Glomerular endothelial cell (primary cell): ENCODE data around the gene BCL7C. TPM values are rescaled to one million over a fixed set of nuclear protein-coding genes. Genes with fewer than 3 reads are reported as not detected.
"Not testable (repeated sequence)": the region's sequence is repeated elsewhere in the genome, so short reads cannot be mapped to it uniquely, and the experiment has no call there.

ENCODE experiments used
- DNase-seq: peaks from one replicate; pipeline ENCODE4 v3.0.0-alpha.2; 2011; ENCODE audit warnings: low read depth, low spot score; ENCODE audit errors: extremely low read depth
- total RNA-seq: library from RNA; depleted of rRNA; stranded (reverse); fragments of >200 nt; gene quantifications from 2 replicates; pipeline ENCODE4 v1.2.3, GENCODE V29; 2015

The BCL7C gene
- total RNA-seq: 44.5 and 54.5 TPM in 2 replicates

DNA sequence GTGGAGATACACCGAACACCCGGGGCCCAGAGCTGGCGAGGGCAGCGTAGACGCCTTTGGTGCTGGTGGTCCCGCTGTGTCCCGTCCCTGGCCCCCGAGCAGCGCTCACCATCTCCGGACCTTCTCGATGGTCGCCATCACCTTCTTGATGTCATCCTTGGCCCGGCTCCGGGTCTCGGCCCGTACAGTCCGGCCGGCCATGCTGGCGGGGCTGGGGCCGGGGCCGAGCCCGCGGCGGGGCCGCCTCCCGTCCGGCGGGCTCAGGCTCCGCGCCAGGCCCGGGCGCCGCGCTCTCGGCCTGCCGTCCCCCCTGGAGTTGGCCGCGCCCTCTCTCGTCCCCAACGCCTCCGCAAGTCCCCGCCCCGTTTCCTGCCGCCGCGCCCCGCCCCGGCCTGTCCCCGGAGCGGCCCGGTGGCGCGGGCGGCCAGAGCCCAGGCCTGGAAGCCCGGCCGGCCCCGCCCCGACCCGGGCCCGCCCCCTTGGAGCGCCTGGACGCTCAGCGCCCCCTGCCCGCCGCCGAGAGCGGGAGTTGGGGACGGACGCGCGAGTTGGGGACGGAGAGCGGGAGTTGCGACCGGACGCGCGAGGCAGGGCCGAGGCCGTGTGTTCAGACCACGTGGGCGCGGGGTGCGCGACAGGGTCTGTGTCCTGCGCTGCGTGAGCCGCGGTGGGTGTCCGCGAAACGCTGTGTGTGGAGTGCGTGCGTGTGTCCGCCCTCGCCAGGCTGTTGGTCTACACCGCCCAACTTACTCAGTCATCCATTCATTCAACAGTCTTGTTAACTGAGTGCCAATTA, at the start of gene BCL7C:
TSS of gene BCL7C (minus strand) at position 334 of the 796 bp plus-strand sequence. CDS start at position 201, 133 bp downstream.
- DNase-seq: no peak

DNA sequence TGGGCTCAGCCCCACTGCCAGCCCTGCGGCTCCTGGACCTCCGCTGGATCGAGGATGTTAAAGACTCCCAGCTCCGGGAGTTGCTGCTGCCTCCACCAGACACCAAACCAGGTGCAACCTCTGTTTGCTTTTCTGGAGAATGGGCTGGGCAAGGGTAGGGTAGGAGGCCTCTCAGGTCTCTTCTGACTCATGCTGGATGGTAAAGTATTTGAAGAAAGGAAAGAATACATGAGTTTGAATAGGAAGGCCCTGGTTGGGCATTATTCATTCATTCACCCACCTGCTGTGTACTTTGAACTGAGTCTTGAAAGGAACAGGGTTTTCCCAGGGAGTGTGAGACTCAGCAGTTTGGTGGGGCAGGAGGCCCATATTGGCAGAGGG, 48.5 kb upstream of the BCL7C start:
- DNase-seq: no peak

DNA sequence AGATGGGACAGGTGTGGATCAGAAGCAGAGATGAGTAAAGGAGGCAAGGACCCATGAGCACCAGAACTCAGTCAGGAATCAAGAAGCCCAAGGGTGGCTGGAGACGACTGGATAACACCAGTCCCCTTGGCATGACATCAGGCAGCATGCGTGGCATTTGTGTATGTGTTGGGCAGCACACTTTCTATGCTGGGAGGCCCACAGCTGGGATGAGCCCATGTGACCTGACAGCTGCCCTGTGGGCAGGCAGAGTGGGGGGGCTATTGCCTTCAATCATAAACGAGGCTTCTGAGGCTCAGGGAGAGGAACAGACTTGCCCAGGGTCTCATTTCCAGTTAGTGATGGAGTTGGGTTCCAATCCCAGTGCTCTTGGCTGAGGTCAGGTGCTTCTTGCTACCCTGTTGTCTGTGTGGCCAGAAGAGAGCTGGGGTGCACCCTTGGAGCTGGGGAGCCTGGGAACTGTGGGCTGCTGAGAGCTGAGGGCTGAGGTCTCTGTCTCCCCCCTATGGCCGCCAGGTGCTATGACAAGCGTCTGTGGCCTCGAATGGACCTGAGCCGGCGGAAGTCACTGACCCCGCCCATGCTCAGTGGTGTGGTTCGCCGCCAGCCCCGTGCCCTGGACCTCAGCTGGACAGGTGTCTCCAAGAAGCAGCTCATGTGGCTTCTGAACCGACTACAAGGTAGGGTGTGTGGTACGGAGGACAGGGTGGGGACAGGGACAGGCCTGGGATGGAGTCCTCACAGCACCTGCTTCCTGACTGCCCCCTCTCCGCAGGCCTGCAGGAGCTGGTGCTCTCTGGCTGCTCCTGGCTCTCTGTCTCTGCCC, 47.9 kb upstream of the BCL7C start:
- no peak for DNase-seq

DNA sequence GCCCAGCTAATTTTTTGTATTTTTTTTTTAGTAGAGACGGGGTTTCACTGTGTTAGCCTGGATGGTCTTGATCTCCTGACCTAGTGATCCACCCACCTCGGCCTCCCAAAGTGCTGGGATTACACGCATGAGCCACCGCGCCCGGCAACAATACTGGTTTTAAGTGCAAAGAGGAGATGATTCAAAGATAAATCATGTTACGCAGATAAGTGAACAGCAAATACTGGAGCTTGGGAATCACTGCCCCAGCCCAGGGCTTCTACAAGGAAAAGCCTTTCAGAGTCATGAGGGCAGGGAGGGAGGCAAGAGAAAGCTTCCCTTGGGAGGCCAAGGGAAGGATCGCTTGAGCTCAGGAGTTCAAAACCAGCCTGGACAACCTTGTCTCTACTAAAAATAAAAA, 45.7 kb upstream of the BCL7C start:
- not testable (repeated sequence) for DNase-seq

DNA sequence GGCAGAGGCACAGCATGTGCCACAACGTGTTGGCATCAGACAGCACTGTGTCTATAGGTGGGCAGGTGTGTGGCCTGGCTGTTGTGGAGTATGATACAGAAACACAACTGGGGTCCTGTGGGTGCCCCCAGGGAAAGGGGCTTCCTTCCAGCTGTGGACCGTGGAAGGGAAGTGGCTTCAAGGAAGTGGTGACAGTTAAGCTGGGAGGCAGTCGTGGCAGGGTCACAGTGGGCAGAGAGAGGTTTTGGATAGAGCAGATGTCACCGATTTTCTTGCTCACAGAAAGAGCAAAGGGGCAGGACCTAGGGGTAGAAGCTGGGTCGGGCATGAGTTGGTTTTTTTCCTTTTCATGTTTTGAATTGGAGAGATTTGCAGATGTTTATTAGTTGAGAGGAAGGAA, 43.8 kb upstream of the BCL7C start:
- no peak for DNase-seq

DNA sequence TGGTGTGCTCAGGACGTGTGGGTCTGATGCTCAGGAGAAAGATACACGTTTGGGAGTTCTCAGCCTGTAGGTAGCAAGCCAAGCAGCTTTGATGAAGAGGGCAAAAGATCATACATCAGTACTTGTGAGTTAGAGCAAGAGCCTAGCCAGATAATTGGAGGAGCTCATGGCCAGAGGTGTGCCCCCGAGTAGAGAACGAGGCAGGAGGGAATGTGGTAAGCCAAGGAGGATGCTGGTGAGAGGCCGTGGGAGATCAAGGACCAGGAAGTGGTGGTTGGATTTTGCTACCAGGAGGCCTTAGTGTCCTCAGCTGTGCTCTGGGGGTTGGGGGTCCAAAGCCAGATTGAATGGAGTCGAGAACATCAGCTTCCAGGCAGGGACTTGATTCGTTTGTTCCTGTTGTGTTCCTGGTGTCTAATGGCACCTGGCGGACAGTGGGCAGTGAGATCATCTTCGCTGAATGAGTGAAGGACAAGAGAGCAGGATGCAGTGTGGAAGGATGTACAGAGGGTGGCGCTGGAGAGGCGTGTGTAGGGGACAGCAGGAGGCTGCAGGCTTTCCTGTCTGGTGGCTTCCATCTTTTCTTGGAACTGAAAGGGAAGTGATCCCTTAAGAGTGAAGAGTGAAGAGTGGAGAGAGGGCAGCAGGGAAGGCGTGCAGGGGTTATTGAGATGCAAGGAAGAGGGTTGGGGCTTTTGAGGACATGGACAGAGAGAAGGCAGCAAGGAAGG, 41.1 kb upstream of the BCL7C start:
- no peak for DNase-seq

DNA sequence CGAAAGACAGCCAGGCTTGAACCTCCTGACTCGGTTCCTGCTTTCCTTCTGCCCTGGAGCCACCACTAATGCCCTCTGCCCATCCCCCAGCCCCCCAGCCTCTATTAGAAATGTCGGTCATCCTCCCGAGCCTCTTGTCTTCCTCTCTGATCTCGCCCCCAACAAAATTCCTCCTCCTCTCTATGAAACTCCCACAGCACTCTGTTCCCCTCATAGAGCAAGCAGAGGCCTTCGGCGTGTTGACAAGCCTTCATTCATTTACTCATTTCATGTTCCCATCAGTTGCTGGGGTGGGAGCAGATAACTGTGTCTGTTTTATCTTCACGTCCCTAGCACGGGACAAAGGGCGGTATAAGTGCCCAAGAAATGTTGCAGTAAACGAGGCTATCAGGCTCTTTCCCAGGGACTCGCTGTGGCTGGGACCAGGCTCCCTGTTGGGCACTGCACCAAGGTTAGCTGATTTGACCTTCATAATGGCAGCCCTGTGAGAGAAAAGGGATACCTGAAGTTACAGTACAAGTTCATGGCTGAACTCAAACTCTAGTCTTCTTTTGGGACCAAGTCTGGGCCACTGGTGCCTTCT, 37.3 kb upstream of the BCL7C start:
- no peak for DNase-seq

DNA sequence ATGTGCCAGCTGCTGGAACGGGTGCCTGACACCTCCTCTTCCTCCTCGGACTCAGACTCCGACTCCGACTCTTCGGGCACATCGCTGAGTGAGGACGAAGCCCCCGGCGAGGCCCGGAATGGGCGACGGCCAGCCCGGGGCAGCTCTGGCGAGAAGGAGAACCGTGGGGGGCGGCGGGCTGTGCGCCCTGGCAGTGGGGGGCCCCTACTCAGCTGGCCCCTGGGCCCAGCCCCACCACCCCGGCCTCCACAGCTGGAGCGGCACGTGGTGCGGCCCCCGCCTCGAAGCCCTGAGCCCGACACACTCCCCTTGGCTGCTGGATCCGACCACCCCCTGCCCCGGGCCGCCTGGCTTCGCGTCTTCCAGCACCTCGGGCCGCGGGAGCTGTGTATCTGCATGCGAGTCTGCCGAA, 36.3 kb upstream of the BCL7C start:
- no peak for DNase-seq

DNA sequence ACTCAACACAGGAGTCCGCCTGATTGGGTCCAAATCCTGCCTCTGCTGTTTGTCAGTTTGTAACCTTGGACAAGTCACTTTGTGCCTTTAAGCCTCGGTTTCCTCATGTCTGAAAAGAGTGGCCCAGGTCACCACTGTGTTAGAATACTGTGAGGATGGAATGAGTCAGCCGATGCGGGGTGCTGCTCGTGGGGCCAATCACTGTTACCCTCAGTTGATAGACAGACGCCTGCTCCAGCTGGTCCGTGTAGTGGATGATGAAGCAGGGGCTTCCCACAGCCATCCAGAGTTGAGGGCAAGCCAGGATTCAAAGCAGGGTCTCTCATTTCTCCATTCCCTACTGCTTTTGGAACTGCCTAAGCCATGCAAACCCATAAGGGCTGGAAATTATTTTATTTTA, 35.3 kb upstream of the BCL7C start:
- no peak for DNase-seq

DNA sequence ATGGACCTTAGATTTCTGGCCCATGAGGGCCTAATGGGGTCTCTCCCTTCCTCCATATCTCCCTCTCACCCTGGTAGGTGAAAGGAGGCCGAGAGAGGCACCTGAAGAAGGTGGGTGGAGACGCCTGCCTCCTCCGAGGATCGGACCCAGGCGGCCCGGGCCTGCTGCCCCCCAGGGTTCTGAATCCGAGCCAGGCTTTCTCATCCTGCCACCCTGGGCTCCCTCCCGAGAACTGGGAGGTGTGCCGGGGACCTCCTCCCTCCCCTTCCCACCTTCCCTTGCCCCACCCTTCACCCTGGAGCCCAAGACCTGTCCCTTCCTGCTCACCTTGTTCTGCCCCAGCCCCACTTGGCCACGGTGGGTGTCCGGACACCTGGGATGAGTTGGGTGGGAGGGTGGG, 34.5 kb upstream of the BCL7C start:
- no peak for DNase-seq

DNA sequence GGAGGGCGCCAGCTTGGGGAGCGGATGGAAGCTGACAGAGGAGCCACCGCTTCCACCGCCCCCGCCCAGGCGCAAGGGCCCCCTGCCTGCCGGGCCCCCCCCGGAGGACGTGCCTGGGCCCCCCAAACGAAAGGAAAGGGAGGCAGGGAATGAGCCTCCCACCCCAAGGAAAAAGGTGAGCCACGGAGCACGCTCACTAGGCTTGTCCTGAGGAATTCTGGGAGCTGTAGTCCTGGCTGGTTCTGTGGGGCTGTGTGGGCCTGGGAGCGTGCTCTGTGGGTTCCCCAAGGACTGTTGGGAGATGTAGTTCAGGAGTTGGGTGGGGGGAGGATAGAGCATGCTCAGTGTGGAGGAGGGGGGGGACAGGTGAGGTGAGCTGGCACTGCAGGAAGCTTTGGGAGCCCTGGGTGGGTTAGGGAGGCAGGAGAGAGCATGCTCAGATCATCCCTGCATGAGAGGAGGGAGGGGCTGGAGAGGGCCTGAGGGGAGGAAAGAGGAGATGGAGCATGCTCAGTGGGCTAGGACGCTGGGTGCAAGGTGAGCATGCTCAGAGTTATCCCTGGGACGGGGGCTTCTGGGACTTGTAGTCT, 34.0 kb upstream of the BCL7C start:
- DNase-seq: no peak

DNA sequence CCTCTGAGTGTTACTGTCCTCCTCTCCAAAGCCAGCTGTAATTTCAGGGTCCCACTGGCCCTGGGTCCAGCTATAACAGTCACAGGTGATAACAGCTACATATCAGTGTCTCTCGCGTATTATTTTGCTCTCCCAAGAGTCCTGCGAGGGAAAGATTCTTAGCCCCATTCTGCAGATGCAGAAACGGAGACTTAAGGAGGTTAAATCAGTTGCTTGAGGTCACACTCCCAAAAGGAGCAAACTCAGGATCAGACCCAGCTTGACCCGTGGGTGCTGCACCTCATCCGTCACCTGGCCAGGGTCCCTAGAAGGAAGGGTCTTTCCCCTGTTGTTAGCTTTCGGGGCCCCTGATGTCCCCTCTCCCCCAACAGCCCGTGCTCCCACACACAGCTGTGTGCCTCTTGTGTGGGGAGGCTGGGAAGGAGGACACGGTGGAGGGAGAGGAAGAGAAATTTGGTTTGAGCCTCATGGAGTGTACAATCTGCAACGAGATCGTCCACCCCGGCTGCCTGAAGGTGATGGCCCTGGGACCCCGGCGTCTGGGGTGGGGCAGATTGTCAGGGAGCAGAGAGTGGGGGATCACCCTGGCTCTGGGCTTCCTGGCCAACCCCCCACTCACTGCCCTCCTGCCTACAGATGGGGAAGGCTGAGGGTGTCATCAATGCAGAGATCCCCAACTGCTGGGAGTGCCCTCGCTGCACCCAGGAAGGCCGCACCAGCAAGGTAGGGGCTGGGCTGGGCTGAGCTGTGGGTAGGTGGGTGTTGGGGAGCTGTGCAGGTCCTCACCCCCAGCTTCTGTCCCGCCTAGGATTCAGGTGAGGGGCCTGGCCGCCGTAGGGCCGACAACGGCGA, 33.3 kb upstream of the BCL7C start:
- no peak for DNase-seq

DNA sequence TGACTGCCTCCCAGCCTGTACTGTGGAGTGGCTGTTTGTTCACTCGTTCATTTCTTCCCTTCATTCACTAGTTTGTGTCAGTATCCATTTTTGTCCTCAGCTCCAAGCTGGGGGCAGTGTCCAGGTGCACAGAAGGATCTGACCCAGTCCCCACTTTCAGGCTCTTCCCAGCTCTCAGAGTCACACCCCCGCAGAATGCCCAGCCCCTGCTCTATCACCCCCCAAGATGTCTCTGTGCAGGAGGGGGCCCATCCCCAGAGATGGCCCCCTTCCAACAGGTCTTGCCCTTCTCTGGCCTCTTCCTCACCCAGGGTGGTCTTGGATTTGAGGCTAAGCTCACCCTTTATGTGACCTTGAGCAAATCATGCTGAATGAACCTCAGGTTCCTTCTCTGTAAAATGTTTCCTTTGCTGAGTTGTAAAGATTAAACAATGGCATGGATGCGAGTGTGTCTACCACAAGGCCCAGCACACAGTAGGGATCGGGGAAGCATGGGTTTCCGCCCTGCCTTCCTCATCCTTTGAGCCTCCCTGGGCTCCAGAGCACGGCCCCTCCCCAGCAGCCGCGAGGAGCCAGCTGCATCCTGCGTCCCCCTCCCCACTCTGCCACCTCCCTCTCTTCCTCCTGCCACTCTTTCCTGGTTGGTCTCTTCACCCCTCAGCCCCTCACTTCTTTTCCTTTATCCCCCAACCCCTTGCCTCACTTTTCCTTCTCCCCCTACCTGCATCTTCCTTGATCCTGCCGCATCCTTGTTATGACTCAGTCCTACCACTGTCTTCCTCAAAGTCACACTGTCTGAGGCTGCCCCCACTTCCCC, 32.3 kb upstream of the BCL7C start:
- DNase-seq: no peak

DNA sequence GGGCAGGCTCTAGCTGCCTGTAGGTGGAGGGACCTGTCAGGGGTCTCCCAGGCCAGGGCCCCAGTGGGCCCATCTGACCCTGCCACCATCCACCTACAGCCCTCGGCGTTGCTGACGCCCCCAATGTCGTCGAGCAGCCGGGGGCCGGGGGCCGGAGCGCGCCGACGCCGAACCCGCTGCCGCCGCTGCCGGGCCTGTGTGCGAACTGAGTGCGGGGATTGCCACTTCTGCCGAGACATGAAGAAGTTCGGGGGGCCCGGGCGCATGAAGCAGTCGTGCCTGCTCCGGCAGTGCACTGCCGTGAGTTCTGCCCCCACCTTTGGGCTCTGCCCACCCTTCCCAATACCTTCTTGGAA, 31.7 kb upstream of the BCL7C start:
- no peak for DNase-seq

DNA sequence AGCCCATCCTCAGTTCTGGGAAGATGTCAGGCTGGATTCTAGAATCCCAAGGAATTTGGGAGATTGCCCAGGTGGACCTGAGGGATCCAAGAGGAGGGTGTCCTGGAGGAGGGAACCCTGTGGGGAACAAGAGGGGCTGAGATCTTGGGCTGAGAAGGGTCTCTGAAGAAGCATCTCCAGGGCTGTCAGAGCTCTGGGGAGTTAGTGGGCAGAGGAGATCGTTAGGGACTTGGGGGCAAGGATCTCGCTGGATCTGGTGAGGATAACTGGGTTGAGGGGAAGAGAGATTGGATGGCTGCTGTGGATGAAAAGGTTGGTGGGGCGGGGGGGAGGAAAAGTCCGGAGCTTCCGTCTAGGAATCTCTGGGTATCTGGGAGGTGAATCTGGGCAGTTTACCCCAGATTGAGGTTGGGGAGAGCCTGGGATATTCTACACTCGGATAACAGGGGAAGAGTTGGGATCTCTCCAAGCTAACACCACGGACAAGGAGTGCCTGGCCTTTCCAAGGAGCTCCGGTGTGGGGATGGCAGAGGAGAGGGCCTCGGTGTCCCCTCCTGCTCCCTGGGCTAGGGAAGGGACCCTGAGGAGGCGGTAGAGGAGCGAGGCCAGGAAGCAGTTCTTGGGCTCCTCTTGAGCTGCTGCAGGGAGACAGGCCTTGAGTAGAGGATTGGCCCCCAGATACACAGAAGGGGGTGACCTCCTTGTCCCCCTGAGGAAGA, 31.2 kb upstream of the BCL7C start:
- no peak for DNase-seq

DNA sequence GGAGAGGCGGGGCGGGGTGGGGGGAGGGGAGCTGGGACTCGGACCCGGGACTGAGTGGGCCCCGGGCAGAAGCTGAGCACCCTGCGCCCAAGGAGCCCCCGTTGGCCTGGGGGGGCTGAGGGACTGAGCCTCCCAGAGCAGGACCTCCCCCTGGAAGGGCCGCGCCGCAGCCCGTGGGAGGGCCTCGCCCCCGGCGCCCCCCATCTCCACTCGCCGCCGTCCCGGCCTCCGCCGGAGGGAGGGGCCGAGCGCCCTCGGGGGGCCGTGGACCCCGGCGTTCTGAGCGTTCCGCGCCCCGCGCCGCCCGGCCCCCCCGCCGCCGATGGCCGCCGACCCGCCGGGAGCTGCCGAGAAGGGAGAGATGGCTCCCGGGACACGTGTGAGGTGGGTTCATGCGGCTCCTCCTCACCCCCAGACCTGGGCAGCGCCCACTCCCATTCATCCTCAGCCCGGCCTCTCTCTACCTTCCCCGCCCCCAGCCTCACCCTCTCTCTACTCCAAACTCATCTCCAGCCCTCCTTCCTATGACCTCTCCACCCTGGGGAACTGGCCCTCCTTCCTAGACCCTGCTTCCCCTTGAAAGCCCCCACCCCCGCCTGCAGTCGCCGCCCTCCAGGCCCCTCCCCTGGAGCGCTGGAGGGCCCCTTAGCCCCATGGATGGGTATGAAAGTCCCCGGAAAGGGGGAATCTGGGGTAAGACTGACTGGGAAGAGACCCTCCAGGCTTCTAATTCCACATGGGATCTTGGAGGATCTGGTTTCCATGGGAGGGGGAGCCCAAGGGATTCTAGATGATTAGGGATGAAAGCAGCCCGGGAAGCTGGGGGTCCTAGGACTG, 30.4 kb upstream of the BCL7C start:
- DNase-seq: no peak

DNA sequence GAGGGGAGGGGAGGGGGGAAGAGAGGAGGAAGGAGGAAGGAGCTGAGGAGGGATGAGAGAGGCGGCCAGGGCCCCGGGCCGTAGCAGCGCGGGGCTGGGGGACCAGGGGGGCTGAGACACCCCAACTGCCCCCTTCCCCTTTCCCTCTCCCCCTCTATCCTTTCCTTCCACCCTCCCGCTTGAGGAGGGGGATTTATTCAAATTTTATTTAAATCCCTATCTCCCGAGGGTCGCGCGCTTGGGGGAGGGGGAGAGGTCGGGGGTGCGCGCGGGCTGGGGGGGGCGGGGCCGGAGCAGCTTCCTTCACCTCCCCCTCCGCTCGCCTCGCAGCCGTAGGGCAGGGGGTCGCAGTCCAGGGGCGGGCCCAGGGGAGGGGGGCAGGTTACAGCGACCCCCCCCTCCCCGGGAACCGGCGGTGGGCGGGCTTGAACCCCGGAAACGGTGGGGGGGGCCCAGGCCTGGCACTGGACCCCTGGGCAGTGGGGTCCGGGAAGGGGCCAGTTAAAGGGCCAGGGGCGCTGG, 29.7 kb upstream of the BCL7C start, which contains the start of gene FBXL19:
TSS of gene FBXL19 (plus strand) at position 19 of the 522 bp plus-strand sequence. CDS start 2,183 bp downstream, outside the sequence.
- DNase-seq: no peak
